ENCODE measurements around the gene CELA2B. TPM values are rescaled to one million over a fixed set of nuclear protein-coding genes. Genes with fewer than 3 reads are reported as not detected.
"Not testable (repeated sequence)": the region's sequence is repeated elsewhere in the genome, so short reads cannot be mapped to it uniquely, and the experiment has no call there.

The CELA2B gene
- total and polyA plus RNA-seq, 10 of the 15 experiments (the other 5 are each of a cell fraction or from before 2014, with no cell fraction given), result not detected

DNA sequence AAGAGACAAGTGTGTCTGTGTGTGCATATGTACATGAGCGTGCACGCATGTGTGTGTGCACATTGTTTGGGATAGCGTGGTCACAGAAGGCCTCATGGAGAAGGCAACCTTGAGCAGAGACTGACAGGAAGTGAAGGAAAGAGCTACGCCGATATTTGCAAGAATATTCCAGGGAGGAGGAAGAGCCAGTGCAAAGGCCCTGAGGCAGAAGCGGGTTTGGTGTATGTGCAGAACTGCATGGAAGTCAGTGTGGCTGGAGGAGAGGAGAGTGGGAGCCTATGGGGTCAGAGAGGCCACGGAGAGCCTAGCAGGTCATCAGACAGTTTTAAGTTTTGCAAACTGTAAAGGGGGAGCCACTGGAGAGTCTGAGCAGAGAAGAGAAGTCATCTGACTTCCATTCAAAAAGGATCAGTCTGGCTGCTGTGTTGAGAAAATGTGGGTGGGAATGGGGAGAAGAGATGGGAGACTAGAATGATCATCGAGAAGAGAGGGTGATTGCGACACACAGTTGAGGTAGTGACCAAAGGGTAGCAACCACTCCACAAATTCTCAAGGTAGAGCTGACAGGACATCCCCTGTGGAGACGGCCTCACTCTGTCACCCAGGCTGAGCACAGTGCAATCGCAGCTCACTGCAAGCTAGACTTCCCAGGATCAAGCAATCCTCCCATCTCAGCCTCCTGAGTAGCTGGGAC is 3.9 kb downstream of the CELA2B start (continued):
- TF ChIP-seq SP1 (IDR thresholded peaks at IDR 0.05; ENCODE audit: low read depth, low read length) (no peak), FOXK2 (IDR thresholded peaks at IDR 0.05) (no peak), KAT2A (conservative IDR thresholded peaks at IDR 0.05; ENCODE audit: control insufficient read depth, low read depth, low read length) (no peak), FOS (IDR thresholded peaks at IDR 0.05; ENCODE audit: borderline replicate concordance, extremely low read depth, insufficient read length) (no peak), ZZZ3 (IDR thresholded peaks at IDR 0.05; ENCODE audit: control insufficient read depth, insufficient read length, low read depth) (no peak), NR2C1 (IDR thresholded peaks at IDR 0.05) (no peak)
- TF ChIP-seq, protein P1, sequence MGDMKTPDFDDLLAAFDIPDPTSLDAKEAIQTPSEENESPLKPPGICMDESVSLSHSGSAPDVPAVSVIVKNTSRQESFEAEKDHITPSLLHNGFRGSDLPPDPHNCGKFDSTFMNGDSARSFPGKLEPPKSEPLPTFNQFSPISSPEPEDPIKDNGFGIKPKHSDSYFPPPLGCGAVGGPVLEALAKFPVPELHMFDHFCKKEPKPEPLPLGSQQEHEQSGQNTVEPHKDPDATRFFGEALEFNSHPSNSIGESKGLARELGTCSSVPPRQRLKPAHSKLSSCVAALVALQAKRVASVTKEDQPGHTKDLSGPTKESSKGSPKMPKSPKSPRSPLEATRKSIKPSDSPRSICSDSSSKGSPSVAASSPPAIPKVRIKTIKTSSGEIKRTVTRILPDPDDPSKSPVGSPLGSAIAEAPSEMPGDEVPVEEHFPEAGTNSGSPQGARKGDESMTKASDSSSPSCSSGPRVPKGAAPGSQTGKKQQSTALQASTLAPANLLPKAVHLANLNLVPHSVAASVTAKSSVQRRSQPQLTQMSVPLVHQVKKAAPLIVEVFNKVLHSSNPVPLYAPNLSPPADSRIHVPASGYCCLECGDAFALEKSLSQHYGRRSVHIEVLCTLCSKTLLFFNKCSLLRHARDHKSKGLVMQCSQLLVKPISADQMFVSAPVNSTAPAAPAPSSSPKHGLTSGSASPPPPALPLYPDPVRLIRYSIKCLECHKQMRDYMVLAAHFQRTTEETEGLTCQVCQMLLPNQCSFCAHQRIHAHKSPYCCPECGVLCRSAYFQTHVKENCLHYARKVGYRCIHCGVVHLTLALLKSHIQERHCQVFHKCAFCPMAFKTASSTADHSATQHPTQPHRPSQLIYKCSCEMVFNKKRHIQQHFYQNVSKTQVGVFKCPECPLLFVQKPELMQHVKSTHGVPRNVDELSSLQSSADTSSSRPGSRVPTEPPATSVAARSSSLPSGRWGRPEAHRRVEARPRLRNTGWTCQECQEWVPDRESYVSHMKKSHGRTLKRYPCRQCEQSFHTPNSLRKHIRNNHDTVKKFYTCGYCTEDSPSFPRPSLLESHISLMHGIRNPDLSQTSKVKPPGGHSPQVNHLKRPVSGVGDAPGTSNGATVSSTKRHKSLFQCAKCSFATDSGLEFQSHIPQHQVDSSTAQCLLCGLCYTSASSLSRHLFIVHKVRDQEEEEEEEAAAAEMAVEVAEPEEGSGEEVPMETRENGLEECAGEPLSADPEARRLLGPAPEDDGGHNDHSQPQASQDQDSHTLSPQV (IDR thresholded peaks at IDR 0.05), result no peak

DNA sequence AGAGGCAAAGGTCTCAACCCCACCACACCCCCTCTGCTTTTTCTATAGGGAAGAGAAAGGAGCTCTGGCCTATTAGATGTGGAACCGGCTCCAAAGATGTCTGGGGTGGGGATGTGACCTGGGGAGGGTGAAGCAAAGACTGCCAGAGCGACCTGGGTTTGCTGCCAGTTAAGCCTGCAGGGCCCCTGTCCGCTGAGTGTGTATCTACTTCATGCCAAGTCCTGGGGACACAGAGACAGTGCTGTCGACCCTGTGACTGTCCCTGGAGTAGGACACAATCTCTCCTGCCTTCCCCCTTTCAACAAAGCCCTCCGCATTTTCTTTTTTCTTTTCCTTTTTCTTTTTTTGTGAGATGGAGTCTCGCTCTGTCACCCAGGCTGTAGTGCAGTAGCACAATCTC is 6.6 kb downstream of the CELA2B start:
- BruUV-seq (replicated peaks); RAD21 ChIA-PET (ENCODE audit: unreplicated experiment); H3K9ac ChIP-seq (ENCODE audit: control insufficient read depth, insufficient read depth, low read length); H3K27ac ChIP-seq (ENCODE audit: control insufficient read depth, insufficient read depth); ATAC-seq; intact Hi-C loops (cut with micrococcal nuclease; ENCODE audit: unreplicated experiment); SMC1A ChIA-PET (ENCODE audit: uncharacterized antibody, unreplicated experiment); FAIRE-seq; H3K4me3 ChIP-seq; H3K4me1 ChIP-seq (ENCODE audit: control insufficient read depth, insufficient read depth, low read length); H3K27me3 ChIP-seq (replicated peaks in 1 of 2; ENCODE audit: control insufficient read depth in 2 of 2, insufficient read depth in 2 of 2, low read length in 1 of 2); H3K79me2 ChIP-seq (ENCODE audit: control insufficient read depth, insufficient read depth, low read length); DNase-seq (ENCODE audit: low read depth, low spot score); H3K36me3 ChIP-seq (ENCODE audit: control insufficient read depth in 2 of 2, insufficient read depth in 2 of 2, low read length in 1 of 2); H3K4me2 ChIP-seq (ENCODE audit: control insufficient read depth, insufficient read depth); H2AFZ ChIP-seq (ENCODE audit: control insufficient read depth, low read depth, low read length); in situ Hi-C loops (cut with MboI); POLR2A ChIA-PET; H4K20me1 ChIP-seq (ENCODE audit: control insufficient read depth, insufficient read depth); H3K9me3 ChIP-seq (replicated peaks; ENCODE audit: control insufficient read depth, insufficient read depth, low read length): not testable (repeated sequence)
- 46% methylated on average over 5 of the region's 6 CpGs for WGBS (ENCODE audit: insufficient coverage, insufficient replicate concordance, low lambda C conversion rate, missing lambda C conversion rate)
- CTCF ChIA-PET, result interaction anchor here (1.6 kb wide), 1 partner anchor 259 kb away, joined by 3 read pairs; no protein-coding TSS in a partner anchor

DNA sequence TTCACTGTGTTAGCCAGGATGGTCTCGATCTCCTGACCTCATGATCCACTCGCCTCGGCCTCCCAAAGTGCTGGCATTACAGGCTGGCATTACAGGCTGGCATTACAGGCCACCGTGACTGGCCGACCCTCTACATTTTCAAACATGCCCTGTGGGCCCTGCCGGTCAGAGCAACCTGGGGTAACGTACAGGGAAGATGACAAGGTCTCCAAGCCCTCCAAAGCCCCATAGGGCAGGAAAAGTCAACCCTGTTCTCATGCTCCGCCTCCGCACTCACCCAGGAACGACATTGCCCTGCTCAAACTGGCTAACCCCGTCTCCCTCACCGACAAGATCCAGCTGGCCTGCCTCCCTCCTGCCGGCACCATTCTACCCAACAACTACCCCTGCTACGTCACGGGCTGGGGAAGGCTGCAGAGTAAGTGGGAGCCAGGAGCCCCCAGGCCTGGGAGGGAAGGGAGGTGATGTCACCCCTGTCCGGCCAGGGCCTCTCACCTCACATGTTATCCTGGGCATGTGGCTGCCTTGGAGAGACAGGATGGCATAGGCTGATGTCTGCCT is 7.2 kb downstream of the CELA2B start:
- H3K4me3 ChIP-seq, result not testable (repeated sequence)
- CTCF ChIA-PET, result interaction anchor here (1.6 kb wide), 1 partner anchor 258 kb away, joined by 3 read pairs; no protein-coding TSS in a partner anchor

More for the DNA sequence above, 7.2 kb downstream of the CELA2B start:
- H3K27ac ChIP-seq (ENCODE audit: control insufficient read depth, insufficient read depth); H3K36me3 ChIP-seq (ENCODE audit: control insufficient read depth in 2 of 2, insufficient read depth in 2 of 2, low read length in 1 of 2); H3K9ac ChIP-seq (ENCODE audit: control insufficient read depth, insufficient read depth, low read length); H3K4me2 ChIP-seq (ENCODE audit: control insufficient read depth, insufficient read depth); SMC1A ChIA-PET (ENCODE audit: uncharacterized antibody, unreplicated experiment); H3K27me3 ChIP-seq (replicated peaks in 1 of 2; ENCODE audit: control insufficient read depth in 2 of 2, insufficient read depth in 2 of 2, low read length in 1 of 2); H3K4me1 ChIP-seq (ENCODE audit: control insufficient read depth, insufficient read depth, low read length); H2AFZ ChIP-seq (ENCODE audit: control insufficient read depth, low read depth, low read length); FAIRE-seq; POLR2A ChIA-PET; H3K9me3 ChIP-seq (replicated peaks; ENCODE audit: control insufficient read depth, insufficient read depth, low read length); H4K20me1 ChIP-seq (ENCODE audit: control insufficient read depth, insufficient read depth); in situ Hi-C loops (cut with MboI); DNase-seq (ENCODE audit: low read depth, low spot score); ATAC-seq; intact Hi-C loops (cut with micrococcal nuclease; ENCODE audit: unreplicated experiment); H3K79me2 ChIP-seq (ENCODE audit: control insufficient read depth, insufficient read depth, low read length); BruUV-seq (replicated peaks): not testable (repeated sequence)
- 56% methylated on average over 16 of the region's 16 CpGs for WGBS (ENCODE audit: insufficient coverage, insufficient replicate concordance, low lambda C conversion rate, missing lambda C conversion rate)
- RAD21 ChIA-PET (ENCODE audit: unreplicated experiment), result interaction anchor here (0.5 kb wide), 1 partner anchor 11 kb away, joined by 3 read pairs; no protein-coding TSS in a partner anchor

Measured in GM12878 (cell line).